Measurements from ENCODE around the gene MAMDC4.
"Not testable (repeated sequence)": the region's sequence is repeated elsewhere in the genome, so short reads cannot be mapped to it uniquely, and the experiment has no call there.

Gene MAMDC4

GRCh38 chr9:136840877-136841645 lies 11.1 kb upstream of the MAMDC4 start:
- H3K36me3 Mint-ChIP-seq = peaks cover 3% of the 10 kb centered on the region
- H3K27ac Mint-ChIP-seq = no peak overlapping the region
- H3K9me3 Mint-ChIP-seq (ENCODE audit: low read depth) = no peaks in the 10 kb centered on the region
- peaks cover 12% of the 10 kb centered on the region for H3K4me1 Mint-ChIP-seq (ENCODE audit: low read depth)
- no peaks in the 10 kb centered on the region for H3K27me3 Mint-ChIP-seq
- H3K4me3 Mint-ChIP-seq = no peak overlapping the region

DNA sequence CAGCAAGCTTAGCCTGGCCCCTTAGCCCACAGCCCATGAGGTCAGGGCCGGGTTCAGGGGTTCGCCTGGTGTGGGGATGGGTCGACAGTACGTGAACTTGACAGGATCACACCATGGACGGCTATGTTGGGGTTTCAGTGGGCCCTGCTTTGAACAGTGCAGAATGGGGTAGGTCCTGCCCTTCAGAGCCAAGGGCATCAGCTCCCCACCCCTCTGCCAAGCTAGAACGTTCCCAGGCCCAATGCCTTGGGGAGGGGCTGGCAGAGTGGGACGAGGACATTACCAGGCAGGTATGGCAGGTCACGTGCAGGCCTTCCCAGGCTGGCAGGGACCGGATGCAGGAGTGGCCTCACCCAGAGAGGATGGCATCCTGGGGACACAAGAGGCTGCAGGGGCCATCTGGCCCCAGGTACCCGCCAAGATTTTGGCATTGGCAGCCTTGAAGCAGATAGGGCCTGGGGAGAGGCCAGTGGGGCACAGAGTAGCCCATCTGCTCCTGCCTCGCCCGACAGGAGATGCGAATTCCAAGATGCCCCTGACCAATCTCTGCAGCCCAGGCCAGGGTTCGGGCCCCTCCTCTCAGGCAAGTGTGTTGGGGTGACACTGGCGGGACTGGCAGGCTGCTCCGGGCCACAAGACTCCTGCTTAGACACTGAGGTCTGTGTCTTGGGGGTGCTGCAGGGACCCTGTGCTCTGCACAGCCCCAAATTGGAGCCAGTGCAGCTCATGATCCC lies 10.3 kb upstream of the MAMDC4 start:
- H3K36me3 Mint-ChIP-seq; H3K9me3 Mint-ChIP-seq (ENCODE audit: low read depth); H3K27me3 Mint-ChIP-seq; H3K27ac Mint-ChIP-seq: not testable (repeated sequence)
- peaks cover 14% of the 10 kb centered on the region for H3K4me1 Mint-ChIP-seq (ENCODE audit: low read depth)
- peak overlapping the region; percentile 75 for H3K4me3 Mint-ChIP-seq

DNA sequence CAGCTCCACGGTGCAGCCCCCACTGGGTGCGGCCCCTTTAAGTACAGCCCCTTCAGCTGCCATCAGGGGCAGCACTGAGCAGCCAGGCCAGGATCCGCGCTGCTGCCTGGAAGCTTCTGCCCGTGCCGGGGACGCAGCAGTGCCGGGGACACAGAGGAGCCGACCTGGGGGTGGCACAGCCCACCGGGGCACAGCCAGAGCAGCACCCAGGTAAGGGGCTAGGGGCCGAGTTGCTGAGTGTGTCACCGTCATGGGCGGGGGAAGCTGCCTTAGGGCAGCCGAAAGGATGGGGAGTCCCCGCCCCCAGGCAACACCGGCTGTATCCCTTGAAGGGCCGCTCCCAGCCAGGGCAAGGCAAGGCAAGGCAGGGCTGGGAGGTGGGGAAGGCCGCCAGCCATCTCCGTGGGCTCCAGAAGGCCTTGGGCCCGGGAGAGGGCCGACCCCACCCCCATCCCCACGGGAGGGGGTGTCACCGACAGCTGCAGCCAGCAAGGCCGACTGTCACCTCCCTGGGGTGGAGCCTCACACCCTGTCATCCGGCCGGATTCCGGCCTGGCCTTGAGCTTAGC lies 9.7 kb upstream of the MAMDC4 start, which contains the start of gene AJM1:
Gene AJM1 (plus strand): TSS at position 99 of the 569 bp plus-strand sequence. CDS start 1,937 bp downstream, outside the sequence.
- H3K27me3 Mint-ChIP-seq; H3K36me3 Mint-ChIP-seq; H3K27ac Mint-ChIP-seq; H3K9me3 Mint-ChIP-seq (ENCODE audit: low read depth): not testable (repeated sequence)
- Mint-ChIP-seq H3K4me3 (peak within 1 kb of the TSS; percentile 75), H3K4me1 (ENCODE audit: low read depth) (peaks cover 14% of the 10 kb centered on the region)

DNA sequence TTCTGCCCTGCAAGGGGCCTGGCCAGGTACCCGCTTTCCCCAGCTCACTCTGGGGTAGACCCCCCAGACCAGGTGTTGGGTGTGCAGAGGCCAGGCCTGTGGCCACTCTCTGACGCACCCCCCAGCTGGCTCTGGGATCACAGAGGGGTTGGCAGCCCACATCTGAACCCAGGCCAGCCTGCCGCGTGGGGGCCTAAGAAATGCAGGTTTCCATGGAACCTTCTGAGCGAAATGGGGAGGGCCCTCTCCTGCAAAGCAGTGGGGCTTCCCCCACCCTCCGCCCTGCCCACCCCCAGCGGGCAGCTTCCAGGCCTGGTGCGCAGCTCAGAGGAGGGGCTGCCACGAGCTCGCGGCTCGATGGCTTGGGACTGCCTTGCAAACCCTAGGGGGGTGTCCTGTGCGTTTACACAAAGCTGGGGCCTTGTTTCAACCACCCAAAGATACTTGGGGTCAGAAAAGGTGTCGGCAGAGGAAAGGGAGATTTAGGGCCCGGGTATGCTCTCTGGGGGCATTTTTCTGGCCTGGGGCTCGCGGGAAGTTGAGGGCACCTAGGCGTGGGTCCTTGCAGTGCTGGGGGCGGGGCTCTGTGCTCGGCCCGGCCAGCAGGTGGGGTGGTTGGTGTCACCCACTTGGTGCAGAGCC lies 8.9 kb upstream of the MAMDC4 start:
- Mint-ChIP-seq H3K4me3 (peak overlapping the region; percentile 49), H3K4me1 (ENCODE audit: low read depth) (peaks cover 14% of the 10 kb centered on the region)
- not testable (repeated sequence) for H3K27ac Mint-ChIP-seq; H3K9me3 Mint-ChIP-seq (ENCODE audit: low read depth); H3K36me3 Mint-ChIP-seq; H3K27me3 Mint-ChIP-seq

DNA sequence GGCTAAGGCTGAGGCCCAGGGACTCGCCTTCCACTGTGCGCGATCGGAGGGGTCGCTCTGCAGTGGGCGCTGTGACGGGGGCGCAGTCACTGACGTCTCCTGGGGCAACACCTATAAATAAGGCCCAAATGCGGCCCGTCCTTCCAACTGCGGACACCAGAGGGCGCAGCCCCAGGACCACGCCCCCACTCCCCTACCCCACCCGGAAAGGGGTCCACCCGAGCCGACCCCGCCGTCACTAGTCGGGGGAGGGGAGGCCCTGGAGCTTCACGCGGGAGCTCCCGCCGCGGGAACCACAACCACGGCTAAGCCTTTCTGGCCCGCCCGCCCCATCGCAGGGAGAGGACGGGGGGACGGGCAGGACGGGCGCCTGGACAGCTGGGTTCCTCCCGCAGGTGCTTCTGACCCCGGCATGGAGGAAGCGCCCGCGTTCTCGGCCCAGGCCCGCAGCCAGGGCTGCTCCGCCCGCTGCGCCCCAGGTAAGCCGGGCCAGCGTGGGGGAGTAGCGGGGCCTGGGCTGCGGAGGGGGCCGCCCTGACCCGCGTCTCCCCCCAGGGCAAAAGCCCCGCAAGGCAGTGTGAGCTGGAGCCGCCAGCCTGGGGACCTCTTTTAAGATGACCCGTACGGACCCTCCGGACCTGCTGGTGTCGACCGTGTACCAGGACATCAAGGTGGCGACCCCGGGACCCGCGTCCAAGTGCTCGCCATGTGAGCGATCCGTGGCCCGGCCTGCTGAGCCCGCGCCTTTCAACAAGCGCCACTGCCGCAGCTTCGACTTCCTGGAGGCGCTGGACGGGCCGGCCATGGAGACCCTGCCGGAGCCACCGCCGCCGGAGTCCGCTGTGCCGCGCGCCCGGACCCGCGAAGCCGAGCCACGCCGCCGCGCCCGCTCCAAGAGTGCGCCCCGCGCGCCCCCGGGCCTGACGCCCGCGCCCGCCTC lies 8.1 kb upstream of the MAMDC4 start:
- H3K27me3 Mint-ChIP-seq; H3K36me3 Mint-ChIP-seq; H3K9me3 Mint-ChIP-seq (ENCODE audit: low read depth); H3K27ac Mint-ChIP-seq: not testable (repeated sequence)
- Mint-ChIP-seq H3K4me3 (peak overlapping the region; percentile 49), H3K4me1 (ENCODE audit: low read depth) (peaks cover 14% of the 10 kb centered on the region)

- Mint-ChIP-seq H3K36me3 (peaks cover 3% of the 10 kb centered on the region), H3K27me3 (peaks cover 3% of the 10 kb centered on the region), H3K4me1 (ENCODE audit: low read depth) (peaks cover 14% of the 10 kb centered on the region), H3K4me3 (no peak overlapping the region), H3K9me3 (ENCODE audit: low read depth) (no peaks in the 10 kb centered on the region), H3K27ac (no peak overlapping the region)
These were observed 7.2 kb upstream of the MAMDC4 start for GRCh38 chr9:136844761-136845464.

- Mint-ChIP-seq H3K4me1 (ENCODE audit: low read depth) (peaks cover 13% of the 10 kb centered on the region), H3K36me3 (no peaks in the 10 kb centered on the region), H3K27ac (no peak overlapping the region), H3K27me3 (peaks cover 3% of the 10 kb centered on the region), H3K4me3 (no peak overlapping the region), H3K9me3 (ENCODE audit: low read depth) (no peaks in the 10 kb centered on the region)
These were observed 6.5 kb upstream of the MAMDC4 start for GRCh38 chr9:136845465-136846260.

DNA sequence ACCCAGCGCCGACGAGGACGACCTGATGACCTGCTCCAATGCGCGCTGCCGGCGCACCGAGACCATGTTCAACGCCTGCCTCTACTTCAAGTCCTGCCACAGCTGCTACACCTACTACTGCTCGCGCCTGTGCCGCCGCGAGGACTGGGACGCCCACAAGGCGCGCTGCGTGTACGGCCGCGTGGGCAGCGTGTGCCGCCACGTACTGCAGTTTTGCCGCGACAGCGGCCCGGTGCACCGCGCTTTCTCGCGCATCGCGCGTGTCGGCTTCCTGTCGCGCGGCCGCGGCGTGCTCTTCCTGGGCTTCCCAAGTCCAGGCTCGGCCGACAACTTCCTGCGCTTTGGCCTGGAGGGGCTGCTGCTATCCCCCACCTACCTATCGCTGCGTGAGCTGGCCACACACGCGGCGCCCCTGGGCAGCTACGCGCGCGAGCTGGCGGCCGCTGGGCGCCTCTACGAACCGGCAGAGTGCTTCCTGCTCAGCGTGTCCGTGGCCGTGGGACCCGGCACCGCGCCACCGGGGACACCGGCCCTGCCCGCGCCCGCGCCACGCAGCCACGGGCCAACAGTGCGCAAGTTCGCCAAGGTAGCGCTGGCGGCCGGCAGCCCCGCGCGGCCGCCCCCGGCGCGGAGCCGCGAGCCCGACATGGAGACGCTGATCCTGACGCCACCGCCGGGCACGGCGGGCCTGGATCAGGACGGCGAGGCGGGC lies 5.6 kb upstream of the MAMDC4 start:
- H3K4me1 Mint-ChIP-seq (ENCODE audit: low read depth) = peaks cover 13% of the 10 kb centered on the region
- peaks cover 3% of the 10 kb centered on the region for H3K27me3 Mint-ChIP-seq
- no peaks in the 10 kb centered on the region for H3K9me3 Mint-ChIP-seq (ENCODE audit: low read depth)
- H3K27ac Mint-ChIP-seq = no peak overlapping the region
- no peaks in the 10 kb centered on the region for H3K36me3 Mint-ChIP-seq
- peak overlapping the region; percentile 51 for H3K4me3 Mint-ChIP-seq

DNA sequence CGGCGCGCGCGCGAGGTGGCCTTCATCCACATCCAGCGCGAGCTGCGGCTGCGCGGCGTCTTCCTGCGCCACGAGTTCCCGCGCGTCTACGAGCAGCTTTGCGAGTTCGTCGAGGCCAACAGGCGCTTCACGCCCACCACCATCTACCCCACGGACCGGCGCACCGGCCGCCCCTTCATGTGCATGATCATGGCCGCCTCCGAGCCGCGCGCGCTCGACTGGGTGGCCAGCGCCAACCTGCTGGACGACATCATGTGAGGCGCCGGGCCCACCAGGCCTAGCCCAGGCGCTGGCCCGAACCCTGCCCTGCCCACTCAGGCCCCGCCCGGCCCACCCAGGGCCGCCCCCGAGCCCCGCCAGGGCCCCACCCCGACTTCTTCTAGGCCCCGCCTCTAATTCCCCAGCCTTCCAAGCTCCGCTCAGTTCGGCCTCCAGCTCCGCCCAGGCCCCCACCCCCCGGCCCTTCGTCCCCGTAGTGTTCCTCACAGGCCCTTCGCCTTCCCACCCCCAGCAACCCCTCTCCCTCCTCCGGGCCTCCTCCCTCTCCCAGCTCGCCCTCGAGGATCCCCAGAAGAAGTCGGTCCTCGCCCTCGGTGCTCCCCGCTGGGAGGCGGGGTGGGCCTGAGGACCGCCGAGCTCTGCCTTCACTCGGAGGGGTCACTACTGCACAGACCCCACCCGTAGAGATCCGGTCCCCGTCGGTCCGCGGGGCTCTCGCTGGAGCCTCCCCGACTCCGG lies 4.9 kb upstream of the MAMDC4 start:
- peak overlapping the region; percentile 77 for H3K4me3 Mint-ChIP-seq
- H3K4me1 Mint-ChIP-seq (ENCODE audit: low read depth) = peaks cover 11% of the 10 kb centered on the region
- no peaks in the 10 kb centered on the region for H3K36me3 Mint-ChIP-seq
- H3K27ac Mint-ChIP-seq = no peak overlapping the region
- H3K9me3 Mint-ChIP-seq (ENCODE audit: low read depth) = no peaks in the 10 kb centered on the region
- peaks cover 3% of the 10 kb centered on the region for H3K27me3 Mint-ChIP-seq

DNA sequence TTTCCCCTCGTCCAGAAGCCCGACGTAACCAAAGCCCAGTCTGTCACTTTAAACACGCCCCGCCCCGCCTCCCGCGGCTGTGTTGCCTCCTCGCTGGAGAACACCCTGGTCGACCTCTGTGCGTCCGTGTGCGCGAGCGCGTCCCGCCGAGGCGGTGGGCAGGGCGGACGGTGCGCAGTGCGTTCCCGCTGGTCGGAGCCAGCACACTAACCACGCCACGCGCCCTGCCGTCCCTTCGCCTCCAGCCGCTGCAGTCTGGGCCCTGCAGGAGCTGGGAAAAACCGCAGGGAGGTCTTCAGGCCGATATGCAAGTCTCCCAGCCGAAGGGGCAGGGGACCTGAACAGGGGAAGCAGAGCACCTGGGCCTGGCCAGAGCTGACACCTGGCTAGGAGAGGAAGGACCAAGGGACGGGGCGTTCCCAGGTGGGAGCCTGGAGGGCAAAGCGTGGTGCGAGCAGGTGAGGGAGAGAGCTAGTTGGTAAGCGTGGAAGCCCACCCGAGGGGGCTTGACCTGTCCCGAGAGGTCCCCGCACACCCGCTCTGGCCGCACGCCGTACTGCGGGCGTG lies 4.2 kb upstream of the MAMDC4 start:
- no peaks in the 10 kb centered on the region for H3K9me3 Mint-ChIP-seq (ENCODE audit: low read depth)
- H3K36me3 Mint-ChIP-seq = no peaks in the 10 kb centered on the region
- H3K27ac Mint-ChIP-seq = no peak overlapping the region
- H3K27me3 Mint-ChIP-seq = peaks cover 3% of the 10 kb centered on the region
- peaks cover 9% of the 10 kb centered on the region for H3K4me1 Mint-ChIP-seq (ENCODE audit: low read depth)
- H3K4me3 Mint-ChIP-seq = peak overlapping the region; percentile 77

DNA sequence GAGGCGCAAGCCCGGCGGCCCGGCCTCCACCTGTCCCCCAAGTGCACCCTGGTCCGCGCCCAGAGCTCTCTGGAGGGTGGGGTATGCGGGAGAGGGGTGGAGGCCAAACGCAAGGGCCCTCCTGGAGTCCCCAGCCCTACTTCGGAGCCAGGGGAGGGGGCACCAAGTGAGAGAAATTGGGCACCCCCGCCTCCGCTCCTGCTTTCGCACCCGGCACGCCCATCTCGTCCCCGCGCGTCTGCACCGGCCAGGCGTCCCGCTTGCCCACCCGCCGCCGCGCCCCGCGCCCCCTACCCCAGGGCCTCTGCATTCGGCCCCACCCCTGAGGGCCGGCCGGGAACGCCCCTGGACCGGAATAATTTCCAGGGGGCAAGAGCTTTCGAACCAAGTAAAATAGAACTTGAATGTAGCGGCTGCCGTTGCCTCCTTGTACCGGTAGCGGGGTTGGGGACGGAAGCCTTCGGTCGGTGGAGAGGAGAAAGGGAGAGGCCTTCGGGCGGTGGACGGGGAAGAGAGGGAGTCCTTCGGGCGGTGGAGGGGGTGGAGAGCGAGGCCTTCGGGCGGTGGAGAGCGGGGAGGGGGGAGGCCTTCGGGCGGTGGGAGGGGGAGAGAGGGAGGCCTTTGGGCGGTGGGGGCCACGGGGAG lies 3.6 kb upstream of the MAMDC4 start:
- Mint-ChIP-seq H3K27ac (no peak overlapping the region), H3K4me1 (ENCODE audit: low read depth) (peaks cover 7% of the 10 kb centered on the region), H3K27me3 (peaks cover 3% of the 10 kb centered on the region), H3K36me3 (no peaks in the 10 kb centered on the region), H3K4me3 (peak overlapping the region; percentile 90), H3K9me3 (ENCODE audit: low read depth) (no peaks in the 10 kb centered on the region)

Data from activated naive CD8-positive, alpha-beta T cell (primary cell).